Ramos (cell line): ENCODE results near the gene BIN2.

Experiments
- in situ Hi-C: fragments of 300-500 bp; cut with MboI; formaldehyde crosslinking; loops from one replicate; pipeline ENCODE4 v1.14.3; 2022; ENCODE audit warnings: low sequenced_read_pairs; ENCODE audit not compliant: unreplicated experiment

Gene BIN2

DNA sequence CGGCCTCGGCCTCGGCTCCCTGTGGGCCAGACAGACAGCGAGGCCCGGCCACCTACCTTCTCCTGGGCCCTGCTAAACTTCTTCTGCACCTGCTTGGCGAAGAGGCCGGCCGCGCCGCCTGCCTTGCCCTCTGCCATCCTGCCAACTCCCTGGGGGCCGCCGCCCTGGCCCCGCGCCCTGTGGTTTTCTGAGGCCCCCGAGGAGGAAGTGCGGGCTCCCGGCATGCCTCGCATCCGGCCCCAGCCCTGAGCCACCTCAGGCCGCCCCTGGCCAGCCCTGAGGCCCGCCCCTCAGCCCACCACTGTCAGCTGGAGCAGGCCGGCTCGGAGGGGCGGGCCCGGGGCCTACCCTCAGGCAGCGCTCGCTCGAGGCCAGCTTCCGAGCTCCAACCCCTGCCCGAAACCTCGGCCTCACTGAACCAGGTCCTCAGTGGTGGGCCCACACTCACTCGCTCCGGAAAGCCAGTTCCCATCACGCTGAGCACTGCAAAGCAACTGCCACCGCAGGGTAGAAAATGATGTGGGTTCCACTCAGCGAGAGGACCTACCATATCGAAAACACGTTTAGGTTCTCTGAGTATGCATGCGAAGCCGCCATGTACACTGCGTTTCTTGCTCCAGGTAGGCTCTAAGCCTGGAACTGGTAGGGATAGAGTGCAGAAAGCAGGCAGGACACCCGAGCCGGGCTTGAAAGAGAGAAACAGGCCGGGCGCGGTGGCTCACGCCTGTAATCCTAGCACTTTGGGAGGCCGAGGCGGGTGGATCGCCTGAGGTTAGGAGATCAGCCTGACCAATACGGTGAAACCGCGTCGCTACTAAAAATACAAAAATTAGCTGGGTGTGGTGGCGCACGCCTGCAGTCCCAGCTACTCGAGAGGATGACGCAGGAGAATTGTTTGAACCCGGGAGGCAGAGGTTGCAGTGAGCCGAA is at the start of gene BIN2:
BIN2 (minus strand) TSS at position 209 of the 930 bp plus-strand sequence; CDS start at position 137, 72 bp downstream.
- in situ Hi-C loops = no loop called here

DNA sequence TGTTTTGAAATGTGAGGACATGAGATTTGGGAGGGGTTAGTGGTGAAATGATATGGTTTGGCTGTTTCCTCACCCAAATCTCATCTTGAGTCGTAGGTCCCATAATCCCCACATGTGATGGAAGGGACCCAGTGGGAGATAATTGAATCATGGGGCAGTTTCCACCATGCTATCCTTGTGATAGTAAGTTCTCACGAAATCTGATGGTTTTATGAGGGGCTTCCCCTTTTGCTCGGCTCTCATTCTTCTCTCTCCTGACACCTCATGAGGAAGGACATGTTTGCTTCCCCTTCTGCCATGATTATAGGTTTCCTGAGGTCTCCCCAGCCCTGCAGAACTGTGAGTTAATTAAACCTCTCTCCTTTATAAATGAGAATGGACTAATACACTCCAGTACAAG is 49.2 kb upstream of the BIN2 start:
- in situ Hi-C loops = no loop called here

DNA sequence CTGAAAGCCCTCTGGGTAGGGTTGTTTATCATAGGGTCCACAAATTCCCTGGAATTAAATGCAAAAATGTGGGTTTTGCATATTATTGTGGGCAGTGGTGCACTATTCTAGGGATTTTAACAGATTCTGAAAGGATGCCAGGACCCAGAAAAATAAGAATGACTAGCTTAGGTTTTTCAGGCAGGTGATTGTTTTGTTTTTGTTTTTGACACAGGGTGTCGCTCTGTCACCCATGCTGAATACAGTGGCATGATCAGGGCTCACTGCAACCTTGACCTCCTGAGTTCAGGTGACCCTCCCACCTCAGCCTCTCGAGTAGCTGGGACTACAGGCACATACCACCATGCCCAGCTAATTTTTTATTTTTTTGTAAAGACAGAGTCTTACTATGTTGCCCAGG is 48.0 kb upstream of the BIN2 start:
- in situ Hi-C loops = no loop called here

DNA sequence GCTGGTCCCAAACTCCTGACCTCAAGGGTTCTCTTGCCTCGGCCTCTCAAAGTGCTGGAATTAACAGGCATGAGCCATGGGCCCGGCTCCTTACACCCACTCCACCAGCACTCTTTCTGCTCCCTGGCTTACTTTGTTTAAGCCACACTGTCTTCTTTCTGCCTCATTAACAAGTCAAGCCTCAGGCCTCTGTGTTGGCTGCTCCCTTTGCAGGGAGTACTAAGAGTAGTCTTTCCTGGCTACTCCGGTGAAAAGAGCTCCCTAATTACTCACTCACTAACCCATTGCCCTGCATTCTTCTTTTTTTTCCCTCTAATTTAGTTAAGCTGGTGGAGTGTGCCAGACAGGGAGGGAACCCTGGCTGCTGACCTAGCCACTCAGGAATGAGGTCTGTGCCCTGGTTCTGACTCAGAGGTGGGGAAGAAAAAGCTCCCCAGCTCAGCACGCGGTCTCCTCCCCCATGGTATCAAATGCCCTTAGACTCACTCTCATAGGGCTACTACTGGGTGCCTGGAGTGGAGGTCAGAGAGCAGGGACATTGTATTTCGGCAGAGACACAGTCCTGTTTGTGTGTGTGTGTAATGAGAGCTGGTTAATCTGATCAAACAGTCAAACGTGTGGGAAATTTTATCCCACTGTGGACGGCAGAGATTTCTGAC is 47.5 kb upstream of the BIN2 start:
- in situ Hi-C loops = no loop called here

DNA sequence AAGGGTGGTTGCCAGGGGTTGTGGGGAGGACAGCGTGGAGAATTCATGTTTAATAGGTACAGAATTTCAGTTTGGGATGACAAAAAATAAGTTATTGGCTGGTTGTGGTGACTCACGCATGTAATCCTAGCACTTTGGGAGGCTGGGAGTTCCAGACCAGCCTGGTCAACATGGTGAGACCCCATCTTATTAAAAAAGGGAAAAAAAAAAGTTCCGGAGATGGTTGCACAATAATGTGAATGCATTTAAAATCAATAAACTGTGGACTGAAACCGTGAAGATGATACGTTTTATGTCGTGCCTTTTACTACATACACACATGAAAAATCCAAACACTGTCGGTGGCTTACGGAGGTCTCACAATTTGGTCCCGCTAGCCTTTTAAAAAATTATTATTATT is 46.7 kb upstream of the BIN2 start:
- in situ Hi-C loops = no loop called here

DNA sequence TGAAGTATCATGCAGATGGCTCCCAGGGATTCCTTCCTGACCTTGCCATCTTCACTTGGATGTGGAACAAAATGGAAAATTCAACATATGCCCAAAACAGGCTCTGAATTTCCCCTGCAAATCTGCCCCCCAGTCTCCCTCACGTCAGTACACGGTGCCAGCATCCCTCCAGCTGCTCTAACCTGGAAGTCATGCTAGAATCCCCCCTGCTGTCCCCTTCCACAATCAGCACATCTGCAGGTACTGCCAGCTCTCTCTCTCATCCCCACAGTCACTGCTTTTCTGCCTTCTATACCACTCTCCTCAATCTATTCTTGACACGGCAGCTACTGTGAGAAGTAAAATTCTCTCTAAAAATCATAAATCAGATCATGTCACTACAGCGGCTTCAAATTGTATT is 45.6 kb upstream of the BIN2 start:
- in situ Hi-C loops = no loop called here

DNA sequence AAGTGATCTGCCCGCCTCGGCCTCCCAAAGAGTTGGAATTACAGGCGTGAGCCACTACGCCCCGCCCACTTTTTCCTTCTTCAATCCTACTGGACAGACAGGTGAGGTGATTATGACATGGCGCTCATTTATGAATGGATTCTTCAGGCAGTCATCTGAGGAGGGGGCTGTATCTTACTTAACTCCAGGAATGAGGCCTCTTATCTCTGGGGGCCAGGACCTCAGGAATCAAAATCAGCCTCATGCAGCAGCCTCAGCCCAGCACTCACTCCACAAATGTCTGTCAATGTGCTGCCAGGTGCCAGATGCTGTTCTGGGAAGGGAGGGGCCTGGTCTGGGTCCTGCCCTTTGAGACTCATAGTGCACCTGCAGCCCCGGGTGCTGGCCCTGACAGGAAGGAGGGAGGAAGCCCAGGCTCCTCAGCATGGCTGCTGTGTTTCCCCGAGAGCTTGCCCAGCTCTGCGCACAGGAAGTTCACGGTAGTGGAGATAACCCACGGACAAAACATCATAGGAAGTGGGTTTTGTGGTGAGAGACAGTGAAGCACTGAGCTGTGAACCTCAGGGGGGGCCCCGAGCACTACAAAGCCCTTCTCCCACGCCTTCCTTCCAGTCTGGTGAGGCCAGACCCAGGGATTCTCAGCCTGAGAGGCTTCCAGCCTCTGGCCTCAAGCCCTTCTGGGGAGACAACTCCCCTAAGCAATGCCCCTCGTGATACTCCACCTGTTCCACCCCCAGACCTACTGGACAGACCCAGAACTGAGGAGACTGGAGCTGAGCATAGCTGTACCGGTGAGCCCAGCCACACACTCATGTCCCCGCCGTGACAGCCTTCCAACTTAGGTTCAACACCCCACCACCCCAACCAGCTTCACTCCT is 44.9 kb upstream of the BIN2 start:
- in situ Hi-C loops = no loop called here

DNA sequence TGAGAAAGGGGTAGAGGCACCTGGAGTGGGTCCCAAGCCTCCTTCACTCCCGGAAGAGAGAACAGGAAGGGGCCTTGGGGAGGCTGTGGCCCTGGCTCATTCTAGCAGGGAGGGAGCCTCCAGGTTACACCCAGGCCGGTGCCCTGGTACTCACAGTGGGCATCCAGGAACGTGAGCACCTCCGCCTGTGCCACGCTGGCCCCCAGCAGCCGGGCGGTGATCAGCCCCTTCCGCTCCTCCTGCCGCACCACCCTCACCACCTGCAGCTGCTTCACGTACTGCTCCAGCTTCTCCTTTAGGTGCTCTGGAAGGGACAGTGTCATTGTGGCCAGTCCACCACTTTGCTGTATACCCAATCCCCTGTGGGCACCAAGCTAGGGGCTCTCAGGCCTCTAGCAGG is 41.3 kb upstream of the BIN2 start:
- in situ Hi-C loops = no loop called here

DNA sequence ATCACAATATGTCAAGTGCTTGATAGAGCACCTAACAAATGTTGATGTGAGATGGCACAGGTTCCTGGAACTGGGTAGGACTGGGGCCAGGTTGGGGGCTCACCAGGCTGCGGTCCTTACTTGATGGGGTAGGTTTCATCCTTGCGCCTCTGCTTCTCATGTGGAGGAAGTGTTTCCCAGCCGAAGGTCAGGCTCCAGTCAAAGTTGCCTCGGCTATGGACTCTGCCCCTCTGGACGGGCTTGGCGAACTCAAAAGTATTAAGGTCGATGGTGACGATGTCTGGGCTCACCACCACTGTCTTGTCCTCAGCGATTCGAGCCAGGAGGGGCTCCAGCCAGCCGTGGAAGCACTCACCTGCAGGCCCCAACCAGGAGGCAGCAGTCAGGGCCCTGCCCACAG is 40.0 kb upstream of the BIN2 start:
- in situ Hi-C loops = no loop called here

DNA sequence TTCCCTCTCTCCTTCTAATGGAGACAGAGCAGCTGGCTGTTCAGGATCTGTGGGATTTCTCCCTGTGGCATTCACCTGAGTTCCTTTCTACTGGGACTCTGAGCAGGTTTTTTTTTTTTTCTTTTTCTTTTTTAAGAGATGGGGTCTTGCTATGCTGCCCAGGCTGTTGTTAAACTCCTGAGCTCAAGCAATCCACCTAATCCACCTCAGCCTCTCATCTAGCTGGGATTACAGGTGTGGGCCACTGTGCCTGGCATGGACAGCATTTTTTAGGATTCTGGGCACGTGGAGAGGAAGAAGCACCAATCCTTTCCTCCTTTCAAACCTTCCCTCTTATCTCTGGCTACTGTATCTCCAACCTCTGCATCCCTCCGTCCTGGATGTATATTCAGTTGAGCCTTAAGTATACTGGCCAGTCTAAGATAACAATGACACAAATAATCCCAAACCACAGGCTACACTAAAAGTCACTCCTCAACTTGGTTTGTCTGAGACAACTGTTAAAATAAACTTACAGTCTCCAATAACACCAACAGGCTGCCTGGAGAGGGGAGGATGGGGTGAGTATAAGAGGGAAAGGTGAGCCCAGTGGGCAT is 38.9 kb upstream of the BIN2 start:
- in situ Hi-C loops = no loop called here

DNA sequence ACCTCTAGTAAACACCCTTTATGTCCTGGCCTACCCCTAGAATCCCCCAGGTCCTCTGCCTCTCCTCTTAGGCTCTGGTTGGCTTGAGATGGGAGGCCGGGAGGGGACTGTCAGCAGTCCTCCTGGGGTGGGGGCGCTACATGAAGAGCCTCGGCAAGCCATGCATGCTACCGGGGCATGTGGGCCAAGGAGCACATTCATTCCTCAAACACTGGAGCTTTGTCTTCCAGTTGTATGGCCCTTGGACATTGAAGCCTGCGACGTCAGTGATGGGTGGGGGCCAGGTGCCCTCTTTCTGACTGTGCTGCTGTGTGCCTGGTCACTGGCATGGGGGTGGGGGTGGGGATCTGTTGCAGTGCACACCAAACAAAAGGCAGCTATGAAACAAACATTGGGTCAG is 38.3 kb upstream of the BIN2 start:
- in situ Hi-C loops = no loop called here

DNA sequence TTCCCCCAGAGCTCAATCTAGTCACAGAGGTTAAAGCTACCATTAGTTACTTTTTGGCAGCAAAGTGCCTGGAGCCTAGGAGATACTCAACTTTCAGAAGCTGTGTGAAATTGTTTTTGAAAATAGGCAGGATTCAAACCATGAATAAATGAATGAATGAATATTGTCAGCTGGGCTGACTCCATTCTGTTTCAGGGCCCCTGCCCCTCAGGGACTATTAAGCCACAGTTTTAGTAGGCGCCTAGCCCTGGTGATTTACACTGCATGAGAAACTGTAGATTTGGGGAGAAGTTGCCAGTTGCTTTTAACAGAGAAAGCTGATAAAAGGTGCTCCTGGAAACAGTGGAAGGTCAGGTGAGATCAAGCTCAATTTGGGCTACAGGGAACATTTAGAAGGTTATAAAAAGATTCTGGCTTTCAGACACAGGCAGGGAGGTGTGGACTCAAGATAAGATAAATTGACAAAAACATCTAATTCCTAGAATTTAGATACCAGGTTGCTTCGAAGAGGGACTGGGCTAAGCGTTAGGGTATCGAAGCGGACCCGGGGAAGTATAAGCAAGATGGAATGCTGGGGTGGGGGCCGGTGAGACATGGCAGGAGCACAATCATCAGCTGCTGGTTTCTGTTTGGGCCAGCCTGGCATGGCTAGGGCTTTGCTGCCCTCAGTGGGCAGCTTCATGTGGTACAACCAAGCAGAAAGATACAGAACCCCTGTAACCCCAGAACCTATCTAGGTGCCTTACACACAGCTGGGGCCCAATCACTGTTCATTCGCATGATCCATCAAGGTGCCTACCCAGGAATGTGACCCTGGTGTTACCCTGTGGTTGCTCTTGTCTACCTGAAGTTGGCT is 37.4 kb upstream of the BIN2 start:
- in situ Hi-C loops = no loop called here

DNA sequence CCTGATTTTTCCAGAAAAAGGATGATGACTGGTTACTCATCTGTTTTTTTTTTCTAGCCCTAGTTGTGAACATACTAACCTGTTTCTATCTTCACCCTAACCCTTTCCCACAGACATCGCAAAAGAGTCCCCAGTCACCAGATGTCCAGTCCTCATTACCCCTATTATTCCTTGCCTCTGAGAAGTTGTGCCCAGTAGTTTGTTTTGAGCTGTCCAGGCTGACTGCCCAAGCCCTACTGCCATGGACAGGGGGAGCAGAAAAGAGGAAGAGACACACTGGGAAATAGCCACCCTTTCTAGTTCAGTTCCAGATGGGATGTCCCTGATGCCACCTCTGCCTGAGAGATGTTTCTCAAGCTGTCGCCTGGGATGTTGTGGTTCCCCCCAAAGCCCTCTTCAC is 36.3 kb upstream of the BIN2 start:
- in situ Hi-C loops = no loop called here

DNA sequence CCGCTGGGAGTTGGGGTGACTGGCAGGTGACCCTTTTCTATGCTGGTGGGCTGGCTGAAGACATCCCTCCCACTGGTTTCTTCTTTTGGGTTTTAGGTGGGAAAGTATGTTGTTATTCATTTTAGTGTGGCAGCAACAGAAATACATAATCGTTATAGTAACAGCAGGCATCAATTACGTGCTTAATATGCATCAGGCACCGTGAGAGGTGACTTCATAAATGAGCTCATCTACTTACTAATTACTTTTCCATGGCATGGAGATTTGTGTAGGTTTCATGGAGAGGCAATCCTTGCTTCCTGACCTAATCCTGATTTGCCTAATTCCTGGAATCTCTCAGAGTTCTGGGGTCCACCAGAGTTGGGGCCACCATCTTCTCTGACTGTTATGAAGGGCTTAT is 35.9 kb upstream of the BIN2 start:
- in situ Hi-C loops = no loop called here

DNA sequence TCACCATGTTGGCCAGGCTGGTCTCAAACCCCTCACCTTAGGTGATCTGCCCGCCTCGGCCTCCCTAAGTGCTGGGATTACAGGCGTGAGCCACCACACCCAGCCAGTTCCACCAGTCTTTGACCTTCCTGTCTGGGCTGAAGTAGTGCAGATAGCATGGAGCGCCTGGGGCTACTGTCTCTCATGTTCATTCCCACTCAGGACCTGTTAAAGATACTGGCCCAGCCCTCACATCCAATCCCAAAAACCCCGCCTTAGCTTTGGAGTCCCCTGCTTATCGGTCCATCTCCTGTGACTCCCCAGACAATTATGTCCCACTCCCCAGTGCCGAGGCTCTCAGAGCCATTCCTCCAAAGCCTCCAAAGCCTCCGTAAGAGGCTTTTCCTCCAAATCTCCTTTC is 34.5 kb upstream of the BIN2 start:
- in situ Hi-C loops = no loop called here

DNA sequence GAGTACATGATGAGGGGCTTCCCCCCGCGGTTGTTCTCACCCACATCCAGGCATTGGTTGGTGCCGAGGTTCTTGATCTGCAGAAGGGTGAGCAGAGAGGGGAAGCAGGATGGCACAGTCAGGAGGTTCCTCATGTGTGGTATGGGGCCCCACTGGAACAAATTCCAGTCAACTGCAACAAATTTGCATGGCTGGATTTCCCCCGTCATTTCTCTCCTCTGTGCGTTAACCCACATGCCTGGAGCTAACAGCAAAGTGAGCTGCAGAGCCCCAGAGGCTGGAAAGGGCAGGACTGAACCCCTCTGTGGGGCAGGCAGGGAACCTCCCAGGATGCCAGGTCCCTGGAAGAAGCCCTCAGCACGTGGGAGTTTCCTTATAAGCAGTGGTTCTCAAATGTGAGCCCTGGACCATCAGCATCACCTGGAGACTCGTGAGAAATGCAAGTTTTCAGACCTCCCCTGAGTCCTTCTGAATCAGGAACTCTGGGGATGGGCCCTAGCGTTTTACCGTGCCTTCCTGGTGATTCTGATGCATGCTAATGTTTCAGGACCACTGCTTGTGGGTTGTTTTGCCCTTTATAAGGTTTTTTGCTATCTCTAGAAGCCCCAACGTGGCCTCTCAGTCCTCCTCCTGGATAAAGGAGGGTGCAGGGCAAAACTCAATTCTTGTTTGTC is 33.5 kb upstream of the BIN2 start:
- in situ Hi-C loops = no loop called here

DNA sequence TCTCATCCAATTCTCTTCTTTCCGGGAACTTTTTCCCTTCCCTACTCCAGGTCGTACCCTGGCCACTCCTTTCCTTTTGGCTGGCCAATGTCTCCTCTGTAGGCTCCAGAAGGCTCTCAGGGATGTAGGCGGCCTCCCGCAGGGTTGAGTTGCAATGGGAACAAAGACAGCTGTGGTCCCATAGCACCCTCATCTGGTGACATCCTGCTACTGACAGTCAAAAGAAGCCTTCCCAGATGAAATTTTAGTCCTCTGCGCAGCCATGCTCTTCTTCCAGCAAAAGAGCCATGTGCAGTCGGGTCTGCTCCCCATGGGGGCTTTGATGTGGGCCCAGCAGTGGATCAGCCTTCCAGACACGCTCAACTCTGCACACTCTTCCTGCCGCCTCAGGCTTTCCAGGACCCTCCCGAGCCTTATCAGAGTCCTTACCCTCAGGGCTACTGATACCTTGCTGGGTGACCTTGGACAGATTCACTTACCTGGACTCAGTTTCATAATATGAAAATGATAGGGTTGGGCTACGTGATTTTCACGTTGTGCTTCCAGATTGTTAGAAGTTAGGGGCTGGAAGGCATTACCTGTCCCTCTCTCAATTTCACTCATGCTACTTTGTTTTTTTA is 28.0 kb upstream of the BIN2 start:
- in situ Hi-C loops = loop anchor here (5.0 kb wide), 1 partner anchor 305 kb away; the partner anchor contains the start of gene LETMD1

DNA sequence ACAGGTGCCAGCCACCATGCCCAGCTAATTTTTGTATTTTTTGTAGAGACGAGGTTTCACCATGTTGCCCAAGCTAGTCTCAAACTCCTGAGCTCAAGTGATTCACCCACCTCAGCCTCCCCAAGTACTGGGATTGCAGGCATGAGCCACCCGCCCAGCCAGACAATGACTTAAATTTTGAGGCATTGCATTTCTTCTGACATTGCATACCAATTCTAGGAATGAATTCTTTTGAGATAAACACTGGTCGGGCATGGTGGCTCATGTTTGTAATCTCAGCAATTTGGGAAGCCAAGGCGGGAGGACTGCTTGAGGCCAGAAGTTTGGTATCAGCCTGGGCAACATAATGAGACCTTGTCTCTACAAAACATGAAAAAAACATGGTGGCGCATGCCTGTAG is 25.1 kb upstream of the BIN2 start:
- in situ Hi-C loops = loop anchor here (10.0 kb wide), 1 partner anchor 534 kb away; no protein-coding TSS in a partner anchor
